ENCODE measurements around the gene FMO5.
A peak's percentile ranks its signal among the peaks of the same experiment; 100 is the strongest.
"Not testable (repeated sequence)": the region's sequence is repeated elsewhere in the genome, so short reads cannot be mapped to it uniquely, and the experiment has no call there.

FMO5 gene

DNA sequence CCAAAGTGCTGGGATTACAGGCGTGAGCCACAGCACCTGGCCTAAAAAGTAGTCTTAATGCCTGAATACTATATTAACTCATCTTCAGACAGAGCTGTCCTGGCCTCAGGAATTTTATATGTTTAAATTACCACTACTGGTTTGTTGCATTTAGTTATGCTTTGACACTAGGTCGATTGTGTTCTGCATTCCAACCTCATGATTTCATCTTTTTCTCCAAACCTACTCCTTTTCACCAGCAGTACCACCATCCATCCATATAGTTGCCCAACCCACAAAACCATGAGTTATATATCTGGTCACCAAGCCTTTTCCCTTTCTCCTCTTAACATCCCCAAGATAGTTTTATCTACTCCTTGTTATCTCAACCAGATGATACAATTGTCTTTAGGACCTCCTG, 22.6 kb downstream of the FMO5 start:
- H3K9me3 ChIP-seq (ENCODE audit: low read depth, low read length), result no peaks in the 10 kb centered on the region
- TF ChIP-seq EZH2 (IDR thresholded peaks at IDR 0.05) (no peak), POLR2AphosphoS5 (IDR thresholded peaks at IDR 0.05; ENCODE audit: borderline replicate concordance, low read depth, low read length) (no peak), FOXP2 (optimal IDR thresholded peaks at IDR 0.05; ENCODE audit: control extremely low read depth, extremely low read length, insufficient read depth) (no peak)
- H3K27ac ChIP-seq, result no peak overlapping the region
- H3K36me3 ChIP-seq (ENCODE audit: insufficient read depth, low read length), result no peaks in the 10 kb centered on the region
- no peak for DNase-seq (ENCODE audit: low read depth, low spot score)
- no peak overlapping the region for H3K4me3 ChIP-seq
- no peak overlapping the region for H3K9ac ChIP-seq (ENCODE audit: insufficient read length)

GRCh38 chr1:147201786-147202185, 23.4 kb downstream of the FMO5 start:
- TF ChIP-seq POLR2AphosphoS5 (IDR thresholded peaks at IDR 0.05; ENCODE audit: borderline replicate concordance, low read depth, low read length), result no peak
- TF ChIP-seq FOXP2 (optimal IDR thresholded peaks at IDR 0.05; ENCODE audit: control extremely low read depth, extremely low read length, insufficient read depth), result no peak
- TF ChIP-seq EZH2 (IDR thresholded peaks at IDR 0.05), result no peak
- Histone ChIP-seq H3K4me3 (no peak overlapping the region), H3K9me3 (ENCODE audit: low read depth, low read length) (no peaks in the 10 kb centered on the region), H3K27ac (no peak overlapping the region), H3K36me3 (ENCODE audit: insufficient read depth, low read length) (no peaks in the 10 kb centered on the region), H3K9ac (ENCODE audit: insufficient read length) (no peak overlapping the region)
- no peak for DNase-seq (ENCODE audit: low read depth, low spot score)

GRCh38 chr1:147201276-147201675, 23.9 kb downstream of the FMO5 start:
- TF ChIP-seq POLR2AphosphoS5 (IDR thresholded peaks at IDR 0.05; ENCODE audit: borderline replicate concordance, low read depth, low read length) (no peak), FOXP2 (optimal IDR thresholded peaks at IDR 0.05; ENCODE audit: control extremely low read depth, extremely low read length, insufficient read depth) (no peak), EZH2 (IDR thresholded peaks at IDR 0.05) (no peak)
- H3K9me3 ChIP-seq (ENCODE audit: low read depth, low read length), result no peaks in the 10 kb centered on the region
- H3K9ac ChIP-seq (ENCODE audit: insufficient read length), result no peak overlapping the region
- no peak overlapping the region for H3K4me3 ChIP-seq
- H3K36me3 ChIP-seq (ENCODE audit: insufficient read depth, low read length), result no peaks in the 10 kb centered on the region
- H3K27ac ChIP-seq, result no peak overlapping the region
- DNase-seq (ENCODE audit: low read depth, low spot score), result no peak

- H3K9me3 ChIP-seq (ENCODE audit: low read depth, low read length); H3K27ac ChIP-seq; DNase-seq (ENCODE audit: low read depth, low spot score); H3K36me3 ChIP-seq (ENCODE audit: insufficient read depth, low read length); H3K4me3 ChIP-seq; H3K9ac ChIP-seq (ENCODE audit: insufficient read length): not testable (repeated sequence)
These were observed 27.8 kb downstream of the FMO5 start for GRCh38 chr1:147197324-147197723.

DNA sequence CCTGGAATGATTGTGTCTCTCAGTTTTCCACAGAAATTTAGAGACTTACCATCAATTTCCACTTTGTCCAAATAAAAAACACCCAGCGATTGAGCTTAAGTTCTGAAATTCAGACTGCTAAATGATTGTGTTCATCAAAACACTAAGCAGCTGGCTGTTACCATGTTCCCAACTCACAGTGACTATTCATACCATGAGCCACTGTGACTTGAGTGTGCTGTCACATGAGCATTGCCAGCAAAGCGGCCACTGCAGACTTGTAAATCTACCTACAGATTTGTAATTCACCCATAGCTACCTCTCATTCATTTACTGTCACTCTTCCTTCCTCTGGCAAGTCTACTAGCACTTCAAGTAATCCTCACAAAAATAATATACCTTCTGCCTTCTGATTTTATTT, 35.6 kb downstream of the FMO5 start:
- Histone ChIP-seq H3K9ac (ENCODE audit: insufficient read length) (no peak overlapping the region), H3K4me3 (no peak overlapping the region), H3K27ac (no peak overlapping the region), H3K36me3 (ENCODE audit: insufficient read depth, low read length) (no peaks in the 10 kb centered on the region), H3K9me3 (ENCODE audit: low read depth, low read length) (no peaks in the 10 kb centered on the region)
- DNase-seq (ENCODE audit: low read depth, low spot score), result no peak
- TF ChIP-seq FOXP2 (optimal IDR thresholded peaks at IDR 0.05; ENCODE audit: control extremely low read depth, extremely low read length, insufficient read depth), result no peak
- no peak for TF ChIP-seq EZH2 (IDR thresholded peaks at IDR 0.05)
- no peak for TF ChIP-seq POLR2AphosphoS5 (IDR thresholded peaks at IDR 0.05; ENCODE audit: borderline replicate concordance, low read depth, low read length)

- no peak for TF ChIP-seq EZH2 (IDR thresholded peaks at IDR 0.05)
- no peak for TF ChIP-seq POLR2AphosphoS5 (IDR thresholded peaks at IDR 0.05; ENCODE audit: borderline replicate concordance, low read depth, low read length)
- TF ChIP-seq FOXP2 (optimal IDR thresholded peaks at IDR 0.05; ENCODE audit: control extremely low read depth, extremely low read length, insufficient read depth), result no peak
- DNase-seq (ENCODE audit: low read depth, low spot score), result no peak
These were observed 39.7 kb downstream of the FMO5 start for GRCh38 chr1:147185432-147185831.

DNA sequence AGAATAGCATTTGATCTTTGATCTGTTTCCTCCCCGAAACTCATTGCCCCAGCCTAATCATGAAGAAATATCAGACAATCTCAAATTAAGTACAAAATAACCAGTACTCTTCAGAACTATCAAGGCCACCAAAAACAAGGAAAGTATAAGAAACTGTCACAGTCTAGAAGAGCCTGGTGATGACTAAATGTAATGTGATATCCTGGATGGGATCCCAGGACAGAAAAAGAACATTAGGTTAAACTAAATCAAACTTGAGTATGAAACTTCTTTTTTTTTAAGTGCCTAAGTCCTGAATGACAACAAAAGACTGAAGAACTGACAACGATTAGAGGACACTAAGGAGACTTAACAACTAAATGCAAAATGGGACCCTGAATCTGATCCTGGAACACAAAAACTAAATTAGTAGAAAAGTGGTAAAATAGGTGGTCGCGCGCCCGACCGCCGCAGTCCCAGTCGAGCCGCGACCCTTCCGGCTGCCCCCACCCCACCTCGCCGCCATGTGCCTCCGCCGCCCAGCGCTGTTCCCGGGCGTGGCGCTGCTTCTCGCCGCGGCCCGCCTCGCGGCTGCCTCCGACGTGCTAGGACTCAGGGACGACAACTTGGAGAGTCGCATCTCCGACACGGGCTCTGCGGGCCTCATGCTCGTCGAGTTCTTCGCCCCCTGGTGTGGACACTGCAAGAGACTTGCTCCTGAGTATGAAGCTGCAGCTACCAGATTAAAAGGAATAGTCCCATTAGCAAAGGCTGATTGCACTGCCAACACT, 47.3 kb downstream of the FMO5 start:
- TF ChIP-seq FOXP2 (optimal IDR thresholded peaks at IDR 0.05; ENCODE audit: control extremely low read depth, extremely low read length, insufficient read depth) (no peak), POLR2AphosphoS5 (IDR thresholded peaks at IDR 0.05; ENCODE audit: borderline replicate concordance, low read depth, low read length) (no peak), EZH2 (IDR thresholded peaks at IDR 0.05) (no peak)
- Histone ChIP-seq H3K27ac (no peak overlapping the region), H3K9ac (ENCODE audit: insufficient read length) (no peak overlapping the region), H3K36me3 (ENCODE audit: insufficient read depth, low read length) (no peaks in the 10 kb centered on the region), H3K4me3 (no peak overlapping the region), H3K9me3 (ENCODE audit: low read depth, low read length) (no peaks in the 10 kb centered on the region)
- no peak for DNase-seq (ENCODE audit: low read depth, low spot score)

More at GRCh38 chr1:147185432-147185831, 39.7 kb downstream of the FMO5 start:
- H3K4me3 ChIP-seq, result no peak overlapping the region
- no peaks in the 10 kb centered on the region for H3K9me3 ChIP-seq (ENCODE audit: low read depth, low read length)
- H3K36me3 ChIP-seq (ENCODE audit: insufficient read depth, low read length), result no peaks in the 10 kb centered on the region
- H3K9ac ChIP-seq (ENCODE audit: insufficient read length), result no peak overlapping the region
- no peak overlapping the region for H3K27ac ChIP-seq

GRCh38 chr1:147172168-147173016, 52.7 kb downstream of the FMO5 start, which contains the start of gene PRKAB2:
TSS of gene PRKAB2 (minus strand) at chr1:147172470. CDS start at chr1:147172144, 326 bp downstream.
- DNase-seq (ENCODE audit: low read depth, low spot score), result peak; percentile 45
- Histone ChIP-seq H3K36me3 (ENCODE audit: insufficient read depth, low read length) (peaks cover 4% of the 10 kb centered on the region; the same call in 1 of the 2 replicates), H3K9me3 (ENCODE audit: low read depth, low read length) (no peaks in the 10 kb centered on the region), H3K4me3 (peak within 1 kb of the TSS; percentile 95), H3K9ac (ENCODE audit: insufficient read length) (peak within 1 kb of the TSS; percentile 83), H3K27ac (0 out of 2 replicates have a peak within 1 kb of the TSS, but pooled peaks have one; percentile 30)
- TF ChIP-seq FOXP2 (optimal IDR thresholded peaks at IDR 0.05; ENCODE audit: control extremely low read depth, extremely low read length, insufficient read depth), result no peak
- no peak for TF ChIP-seq EZH2 (IDR thresholded peaks at IDR 0.05)
- peak; percentile 63 for TF ChIP-seq POLR2AphosphoS5 (IDR thresholded peaks at IDR 0.05; ENCODE audit: borderline replicate concordance, low read depth, low read length)

Measured in SK-N-MC (cell line).